Measurements from ENCODE around the gene COL1A1.

The COL1A1 gene

DNA sequence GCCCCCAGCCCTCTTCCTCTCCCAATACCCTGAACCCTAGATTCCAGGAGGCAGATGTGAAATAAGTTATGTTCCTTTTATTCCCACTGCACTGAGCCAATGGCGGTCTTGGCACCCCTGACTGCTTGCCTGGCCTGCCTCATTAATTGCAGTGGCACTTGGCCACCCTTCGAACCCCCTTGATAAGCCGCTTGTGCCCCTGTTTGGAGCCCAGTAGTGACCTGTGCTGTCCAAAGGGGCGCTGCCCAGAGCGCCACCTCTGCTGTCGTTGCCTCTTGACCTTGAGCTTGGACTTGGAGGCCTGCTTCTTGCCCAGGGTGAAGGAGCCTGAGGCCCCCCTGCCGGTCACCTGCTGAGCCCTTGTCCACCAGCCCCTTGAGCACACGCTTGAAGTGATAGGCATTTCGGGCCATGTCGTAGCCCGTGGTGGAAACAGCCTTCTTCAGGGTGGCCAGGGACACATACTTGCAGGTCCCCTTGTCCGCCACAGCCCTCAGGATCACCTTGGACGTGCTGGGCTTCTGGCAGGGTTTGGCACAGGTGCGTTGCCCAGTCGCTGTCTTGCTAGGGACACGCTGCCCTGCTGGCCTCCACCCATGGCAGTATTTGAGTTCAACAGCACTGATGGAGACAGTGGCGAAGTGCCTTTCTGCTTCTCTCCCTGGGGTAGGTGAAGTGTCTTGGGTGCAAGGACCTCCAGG is 29.9 kb downstream of the COL1A1 start:
- H3K4me3 ChIP-seq (ENCODE audit: low read length) = no peak overlapping the region
- H4K8ac ChIP-seq (ENCODE audit: low read depth, low read length) = no peak overlapping the region
- no peak overlapping the region for H2AK5ac ChIP-seq (ENCODE audit: low read length)
- H3K18ac ChIP-seq (ENCODE audit: low read length) = no peak overlapping the region
- H3K23ac ChIP-seq (ENCODE audit: low read length) = no peak overlapping the region
- no peak overlapping the region for H3K4ac ChIP-seq (ENCODE audit: low read depth, low read length)
- DNase-seq = no peak
- H3K9ac ChIP-seq (ENCODE audit: low read length) = no peak overlapping the region
- H3K4me1 ChIP-seq (ENCODE audit: control insufficient read depth, low read depth, low read length) = no peaks in the 10 kb centered on the region
- H3K4me2 ChIP-seq (ENCODE audit: low read length) = no peak overlapping the region
- no peak overlapping the region for H3K56ac ChIP-seq (ENCODE audit: low read length)
- no CpG with 5 or more reads among the region's 17 CpGs for WGBS (ENCODE audit: extremely low coverage, insufficient coverage, low lambda C conversion rate)
- no peaks in the 10 kb centered on the region for H3K79me1 ChIP-seq (ENCODE audit: low read length)
- H4K5ac ChIP-seq (ENCODE audit: low read length) = no peak overlapping the region
- H3K36me3 ChIP-seq (ENCODE audit: control insufficient read depth, insufficient read depth, low read length) = no peaks in the 10 kb centered on the region
- H3K27me3 ChIP-seq (ENCODE audit: insufficient read depth, low read length, poor library complexity) = no peaks in the 10 kb centered on the region
- no peak overlapping the region for H3K27ac ChIP-seq (ENCODE audit: low read depth, low read length)
- no peaks in the 10 kb centered on the region for H3K79me2 ChIP-seq (ENCODE audit: control insufficient read depth, insufficient read depth, low read length)
- no peak overlapping the region for H2BK15ac ChIP-seq (replicated peaks; ENCODE audit: low read depth)
- no peak overlapping the region for H2BK5ac ChIP-seq (ENCODE audit: low read length)
- no peak overlapping the region for H2BK120ac ChIP-seq (ENCODE audit: low read depth, low read length)

DNA sequence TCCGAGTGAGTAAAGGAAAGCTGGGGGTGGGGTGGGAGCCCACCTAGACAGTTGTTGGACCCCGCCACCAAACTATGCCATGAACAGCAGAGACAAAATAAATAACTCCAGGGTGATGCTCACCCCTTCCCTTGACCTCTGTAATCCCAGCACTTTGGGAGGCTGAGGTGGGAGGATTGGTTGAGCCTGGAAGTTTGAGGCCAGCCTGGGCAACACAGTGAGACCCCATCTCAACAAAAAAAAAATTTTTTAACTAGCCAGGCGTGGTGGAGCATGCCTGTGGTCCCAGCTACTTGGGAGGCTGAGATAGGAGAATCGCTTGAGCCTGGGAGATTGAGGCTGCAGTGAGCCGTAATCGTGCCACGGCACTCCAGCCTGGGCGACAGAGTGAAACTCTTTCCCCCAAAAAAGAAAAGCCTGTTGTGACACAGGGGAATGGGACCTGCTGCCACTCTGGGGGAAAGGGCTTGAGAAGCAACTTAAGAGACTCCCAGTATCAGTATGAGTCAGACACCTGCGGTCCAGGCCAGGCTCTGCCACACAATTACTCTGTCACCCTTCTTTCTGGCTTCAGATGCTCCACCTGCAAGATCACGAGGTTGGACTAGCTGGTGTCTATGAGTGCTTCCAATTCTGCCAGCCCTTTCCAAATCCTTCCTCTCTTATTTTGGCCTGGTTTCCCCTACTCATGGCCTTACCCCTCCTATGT is 30.6 kb downstream of the COL1A1 start:
- DNase-seq = no peak
- H3K27me3 ChIP-seq (ENCODE audit: insufficient read depth, low read length, poor library complexity) = no peaks in the 10 kb centered on the region
- H2BK5ac ChIP-seq (ENCODE audit: low read length) = no peak overlapping the region
- no peak overlapping the region for H3K23ac ChIP-seq (ENCODE audit: low read length)
- no peak overlapping the region for H2BK120ac ChIP-seq (ENCODE audit: low read depth, low read length)
- no peak overlapping the region for H3K9ac ChIP-seq (ENCODE audit: low read length)
- no peak overlapping the region for H3K4me2 ChIP-seq (ENCODE audit: low read length)
- no peak overlapping the region for H3K18ac ChIP-seq (ENCODE audit: low read length)
- H2AK5ac ChIP-seq (ENCODE audit: low read length) = no peak overlapping the region
- H3K79me1 ChIP-seq (ENCODE audit: low read length) = no peaks in the 10 kb centered on the region
- no CpG with 5 or more reads among the region's 10 CpGs for WGBS (ENCODE audit: extremely low coverage, insufficient coverage, low lambda C conversion rate)
- H3K4me1 ChIP-seq (ENCODE audit: control insufficient read depth, low read depth, low read length) = no peaks in the 10 kb centered on the region
- no peak overlapping the region for H3K4ac ChIP-seq (ENCODE audit: low read depth, low read length)
- H3K36me3 ChIP-seq (ENCODE audit: control insufficient read depth, insufficient read depth, low read length) = no peaks in the 10 kb centered on the region
- H2BK15ac ChIP-seq (replicated peaks; ENCODE audit: low read depth) = no peak overlapping the region
- no peaks in the 10 kb centered on the region for H3K79me2 ChIP-seq (ENCODE audit: control insufficient read depth, insufficient read depth, low read length)
- no peak overlapping the region for H4K8ac ChIP-seq (ENCODE audit: low read depth, low read length)
- H4K5ac ChIP-seq (ENCODE audit: low read length) = no peak overlapping the region
- H3K4me3 ChIP-seq (ENCODE audit: low read length) = no peak overlapping the region
- H3K27ac ChIP-seq (ENCODE audit: low read depth, low read length) = no peak overlapping the region
- no peak overlapping the region for H3K56ac ChIP-seq (ENCODE audit: low read length)

DNA sequence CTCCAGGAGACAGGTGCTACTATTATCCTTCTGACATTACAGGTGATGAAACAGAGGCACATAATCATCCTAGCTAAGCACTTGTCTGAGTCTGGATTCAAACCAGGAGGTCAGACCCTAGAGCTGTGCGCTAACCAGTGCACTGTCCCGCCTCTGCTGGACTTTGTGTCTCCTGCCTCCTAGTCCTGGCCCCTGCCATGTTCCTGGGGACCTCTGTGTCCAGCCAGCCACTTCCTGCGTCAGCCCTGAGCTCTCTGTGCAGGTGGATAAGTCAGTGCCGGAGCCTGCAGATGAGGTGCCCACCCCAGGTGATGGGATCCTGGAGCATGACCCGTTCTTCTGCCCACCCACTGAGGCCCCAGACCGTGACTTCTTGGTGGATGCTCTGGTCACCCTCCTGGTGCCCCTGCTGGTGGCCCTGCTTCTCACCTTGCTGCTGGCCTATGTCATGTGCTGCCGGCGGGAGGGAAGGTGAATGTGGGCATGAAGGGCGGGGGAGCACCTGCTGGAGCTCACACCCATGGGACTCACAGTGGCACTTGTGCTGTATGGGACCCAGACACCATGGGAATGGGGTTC is 31.5 kb downstream of the COL1A1 start:
- no peak overlapping the region for H4K8ac ChIP-seq (ENCODE audit: low read depth, low read length)
- no peak overlapping the region for H3K18ac ChIP-seq (ENCODE audit: low read length)
- H3K4me3 ChIP-seq (ENCODE audit: low read length) = no peak overlapping the region
- no peak overlapping the region for H4K5ac ChIP-seq (ENCODE audit: low read length)
- no peak overlapping the region for H2AK5ac ChIP-seq (ENCODE audit: low read length)
- no CpG with 5 or more reads among the region's 9 CpGs for WGBS (ENCODE audit: extremely low coverage, insufficient coverage, low lambda C conversion rate)
- H3K4me2 ChIP-seq (ENCODE audit: low read length) = no peak overlapping the region
- H3K79me1 ChIP-seq (ENCODE audit: low read length) = no peaks in the 10 kb centered on the region
- no peaks in the 10 kb centered on the region for H3K27me3 ChIP-seq (ENCODE audit: insufficient read depth, low read length, poor library complexity)
- DNase-seq = no peak
- H3K9ac ChIP-seq (ENCODE audit: low read length) = no peak overlapping the region
- no peaks in the 10 kb centered on the region for H3K4me1 ChIP-seq (ENCODE audit: control insufficient read depth, low read depth, low read length)
- H2BK5ac ChIP-seq (ENCODE audit: low read length) = no peak overlapping the region
- no peak overlapping the region for H2BK120ac ChIP-seq (ENCODE audit: low read depth, low read length)
- no peaks in the 10 kb centered on the region for H3K36me3 ChIP-seq (ENCODE audit: control insufficient read depth, insufficient read depth, low read length)
- H3K56ac ChIP-seq (ENCODE audit: low read length) = no peak overlapping the region
- H3K23ac ChIP-seq (ENCODE audit: low read length) = no peak overlapping the region
- no peak overlapping the region for H2BK15ac ChIP-seq (replicated peaks; ENCODE audit: low read depth)
- H3K27ac ChIP-seq (ENCODE audit: low read depth, low read length) = no peak overlapping the region
- H3K79me2 ChIP-seq (ENCODE audit: control insufficient read depth, insufficient read depth, low read length) = no peaks in the 10 kb centered on the region
- no peak overlapping the region for H3K4ac ChIP-seq (ENCODE audit: low read depth, low read length)

DNA sequence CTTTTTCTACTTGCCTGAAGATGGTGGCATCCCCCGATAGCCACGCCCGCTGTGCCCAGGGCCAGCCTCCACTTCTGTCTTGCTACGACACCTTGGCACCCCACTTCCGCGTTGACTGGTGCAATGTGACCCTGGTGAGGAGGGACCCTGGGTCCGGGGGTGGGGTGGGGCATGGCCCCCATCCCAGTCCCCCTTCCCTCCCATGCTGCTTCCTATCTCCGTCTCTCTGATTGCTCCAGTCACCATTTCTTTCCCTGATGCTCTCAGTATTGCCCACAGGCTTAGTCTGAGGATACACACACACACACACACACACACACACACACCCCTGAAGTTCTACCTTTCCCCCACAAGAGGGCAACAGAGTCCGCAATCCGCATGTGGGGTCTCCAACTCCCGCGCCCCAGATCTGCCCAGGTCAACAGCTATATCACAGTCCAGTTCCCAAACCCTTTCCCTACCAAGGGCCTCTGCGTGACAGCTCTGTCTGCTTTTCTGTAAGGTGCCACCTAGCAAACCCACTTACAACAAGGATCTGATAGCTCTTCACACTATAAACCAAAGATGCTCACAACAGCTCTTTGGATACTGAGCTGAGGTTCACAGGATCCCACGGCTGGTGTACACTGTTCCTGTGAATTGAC is 32.2 kb downstream of the COL1A1 start:
- H2BK5ac ChIP-seq (ENCODE audit: low read length) = no peak overlapping the region
- no CpG with 5 or more reads among the region's 14 CpGs for WGBS (ENCODE audit: extremely low coverage, insufficient coverage, low lambda C conversion rate)
- no peak overlapping the region for H2BK15ac ChIP-seq (replicated peaks; ENCODE audit: low read depth)
- peak; percentile 87 for DNase-seq
- no peak overlapping the region for H3K9ac ChIP-seq (ENCODE audit: low read length)
- H3K18ac ChIP-seq (ENCODE audit: low read length) = no peak overlapping the region
- no peaks in the 10 kb centered on the region for H3K27me3 ChIP-seq (ENCODE audit: insufficient read depth, low read length, poor library complexity)
- no peaks in the 10 kb centered on the region for H3K4me1 ChIP-seq (ENCODE audit: control insufficient read depth, low read depth, low read length)
- H2AK5ac ChIP-seq (ENCODE audit: low read length) = no peak overlapping the region
- H4K8ac ChIP-seq (ENCODE audit: low read depth, low read length) = no peak overlapping the region
- H3K23ac ChIP-seq (ENCODE audit: low read length) = no peak overlapping the region
- H3K4ac ChIP-seq (ENCODE audit: low read depth, low read length) = no peak overlapping the region
- H3K27ac ChIP-seq (ENCODE audit: low read depth, low read length) = no peak overlapping the region
- no peak overlapping the region for H2BK120ac ChIP-seq (ENCODE audit: low read depth, low read length)
- no peak overlapping the region for H3K4me2 ChIP-seq (ENCODE audit: low read length)
- H4K5ac ChIP-seq (ENCODE audit: low read length) = no peak overlapping the region
- H3K79me2 ChIP-seq (ENCODE audit: control insufficient read depth, insufficient read depth, low read length) = no peaks in the 10 kb centered on the region
- H3K56ac ChIP-seq (ENCODE audit: low read length) = no peak overlapping the region
- no peaks in the 10 kb centered on the region for H3K79me1 ChIP-seq (ENCODE audit: low read length)
- H3K36me3 ChIP-seq (ENCODE audit: control insufficient read depth, insufficient read depth, low read length) = no peaks in the 10 kb centered on the region
- no peak overlapping the region for H3K4me3 ChIP-seq (ENCODE audit: low read length)

DNA sequence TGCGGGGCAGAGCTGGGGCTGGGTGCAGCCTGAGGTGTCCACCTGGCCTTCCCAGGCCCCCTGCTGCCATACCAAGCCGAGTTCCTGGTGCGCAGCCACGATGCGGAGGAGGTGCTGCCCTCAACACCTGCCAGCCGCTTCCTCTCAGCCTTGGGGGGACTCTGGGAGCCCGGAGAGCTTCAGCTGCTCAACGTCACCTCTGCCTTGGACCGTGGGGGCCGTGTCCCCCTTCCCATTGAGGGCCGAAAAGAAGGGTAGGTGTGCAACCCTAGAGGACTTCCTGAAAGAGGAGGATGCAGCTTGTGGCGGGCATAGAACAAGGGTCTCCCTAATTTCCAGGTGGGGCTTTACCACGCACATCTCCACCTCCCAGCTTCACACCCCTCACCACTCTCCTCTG is 33.1 kb downstream of the COL1A1 start:
- no peaks in the 10 kb centered on the region for H3K4me1 ChIP-seq (ENCODE audit: control insufficient read depth, low read depth, low read length)
- H2BK120ac ChIP-seq (ENCODE audit: low read depth, low read length) = no peak overlapping the region
- H3K27me3 ChIP-seq (ENCODE audit: insufficient read depth, low read length, poor library complexity) = no peaks in the 10 kb centered on the region
- H3K9ac ChIP-seq (ENCODE audit: low read length) = no peak overlapping the region
- H2AK5ac ChIP-seq (ENCODE audit: low read length) = no peak overlapping the region
- no peak overlapping the region for H2BK15ac ChIP-seq (replicated peaks; ENCODE audit: low read depth)
- H3K79me2 ChIP-seq (ENCODE audit: control insufficient read depth, insufficient read depth, low read length) = no peaks in the 10 kb centered on the region
- H4K8ac ChIP-seq (ENCODE audit: low read depth, low read length) = no peak overlapping the region
- no peak overlapping the region for H2BK5ac ChIP-seq (ENCODE audit: low read length)
- no peaks in the 10 kb centered on the region for H3K79me1 ChIP-seq (ENCODE audit: low read length)
- no peak overlapping the region for H3K18ac ChIP-seq (ENCODE audit: low read length)
- WGBS (ENCODE audit: extremely low coverage, insufficient coverage, low lambda C conversion rate) = no CpG with 5 or more reads among the region's 13 CpGs
- no peak overlapping the region for H3K4ac ChIP-seq (ENCODE audit: low read depth, low read length)
- H4K5ac ChIP-seq (ENCODE audit: low read length) = no peak overlapping the region
- H3K4me2 ChIP-seq (ENCODE audit: low read length) = no peak overlapping the region
- H3K36me3 ChIP-seq (ENCODE audit: control insufficient read depth, insufficient read depth, low read length) = no peaks in the 10 kb centered on the region
- no peak overlapping the region for H3K4me3 ChIP-seq (ENCODE audit: low read length)
- no peak for DNase-seq
- no peak overlapping the region for H3K56ac ChIP-seq (ENCODE audit: low read length)
- H3K27ac ChIP-seq (ENCODE audit: low read depth, low read length) = no peak overlapping the region
- H3K23ac ChIP-seq (ENCODE audit: low read length) = no peak overlapping the region
